Trophoblast cell (in vitro differentiated cells and primary cell): ENCODE measurements around the gene FOXD1.

Experiments used
- DNase-seq, 2 donors: peaks; one replicate each; pipeline ENCODE4 v3.0.0-alpha.2; 2016
- H2AFZ ChIP-seq: 2 replicates; pipeline ENCODE4 v1.6.1; 2013; ENCODE audit warnings: low read length, moderate library complexity, mild to moderate bottlenecking; ENCODE audit not compliant: insufficient read depth, poor library complexity
- H2AK5ac ChIP-seq: 2 replicates; pipeline ENCODE4 v1.6.1; 2013; ENCODE audit warnings: mild to moderate bottlenecking, low read length
- H2BK120ac ChIP-seq: 2 replicates; pipeline ENCODE4 v1.6.1; 2013; ENCODE audit warnings: low read length, mild to moderate bottlenecking, moderate library complexity; ENCODE audit not compliant: insufficient read depth, poor library complexity
- H2BK12ac ChIP-seq: 2 replicates; pipeline ENCODE4 v1.6.1; 2013; ENCODE audit warnings: mild to moderate bottlenecking, low read length, moderate library complexity
- H2BK5ac ChIP-seq: 2 replicates; pipeline ENCODE4 v1.6.1; 2013; ENCODE audit warnings: low read length, low read depth, moderate library complexity, mild to moderate bottlenecking; ENCODE audit not compliant: poor library complexity
- H3K14ac ChIP-seq: 2 replicates; pipeline ENCODE4 v1.6.1; 2013; ENCODE audit warnings: mild to moderate bottlenecking, low read length
- H3K18ac ChIP-seq: 2 replicates; pipeline ENCODE4 v1.6.1; 2013; ENCODE audit warnings: mild to moderate bottlenecking, low read length
- H3K23ac ChIP-seq: 2 replicates; pipeline ENCODE4 v1.6.1; 2013; ENCODE audit warnings: low read length
- H3K27ac ChIP-seq: 2 replicates; pipeline ENCODE4 v1.5.1; 2013; ENCODE audit warnings: low read depth, mild to moderate bottlenecking, inconsistent platforms, low read length, moderate library complexity
- H3K27me3 ChIP-seq: 2 replicates; pipeline ENCODE4 v1.6.1; 2013; ENCODE audit warnings: inconsistent platforms, mild to moderate bottlenecking, low read length, moderate library complexity; ENCODE audit not compliant: insufficient read depth
- H3K36me3 ChIP-seq, 2 experiments: 1 replicate in 1 of 2; 2 replicates in 1 of 2; pipeline ENCODE4 v1.6.1; 2013; ENCODE audit warnings: low read length in 2 of 2, mild to moderate bottlenecking in 2 of 2, moderate library complexity in 1 of 2; ENCODE audit not compliant: insufficient read depth in 2 of 2, control insufficient read depth in 1 of 2
- H3K4ac ChIP-seq: 2 replicates; pipeline ENCODE4 v1.6.1; 2013; ENCODE audit warnings: low read depth, mild to moderate bottlenecking, low read length, moderate library complexity
- H3K4me1 ChIP-seq, 2 experiments: 1 replicate in 1 of 2; 2 replicates in 1 of 2; pipeline ENCODE4 v1.6.1; 2013; ENCODE audit warnings: low read length in 2 of 2, mild to moderate bottlenecking in 2 of 2, moderate library complexity in 1 of 2; ENCODE audit not compliant: insufficient read depth in 2 of 2, control insufficient read depth in 1 of 2
- H3K4me2 ChIP-seq: 2 replicates; pipeline ENCODE4 v1.6.1; 2013; ENCODE audit warnings: inconsistent platforms, mild to moderate bottlenecking, low read length, moderate library complexity
- H3K4me3 ChIP-seq: 2 replicates; pipeline ENCODE4 v1.5.1; 2013; ENCODE audit warnings: mild to moderate bottlenecking, low read depth, low read length, inconsistent platforms
- H3K79me1 ChIP-seq: one replicate; pipeline ENCODE4 v1.6.1; 2013; ENCODE audit warnings: low read length
- H3K79me2 ChIP-seq: 2 replicates; pipeline ENCODE4 v1.6.1; 2013; ENCODE audit warnings: low read length, mild to moderate bottlenecking; ENCODE audit not compliant: control insufficient read depth, insufficient read depth, poor library complexity
- H3K9ac ChIP-seq: 2 replicates; pipeline ENCODE4 v1.6.1; 2013; ENCODE audit warnings: mild to moderate bottlenecking, low read length
- H3K9me3 ChIP-seq: 2 replicates; pipeline ENCODE4 v1.6.1; 2013; ENCODE audit warnings: low read depth, mild to moderate bottlenecking, control low read depth, inconsistent platforms, low read length; ENCODE audit not compliant: insufficient read depth
- H4K12ac ChIP-seq: 2 replicates; pipeline ENCODE4 v1.6.1; 2013; ENCODE audit warnings: low read depth, mild to moderate bottlenecking, low read length, moderate library complexity
- H4K8ac ChIP-seq: 2 replicates; pipeline ENCODE4 v1.6.1; 2013; ENCODE audit warnings: low read depth, mild to moderate bottlenecking, low read length, moderate library complexity
- H4K91ac ChIP-seq: one replicate; pipeline ENCODE4 v1.6.1; 2013; ENCODE audit warnings: low read depth, mild to moderate bottlenecking, low read length, moderate library complexity
- WGBS: extraction: QIAGEN DNeasy Blood & Tissue Kit; methylation state at CpG from one replicate; pipeline ENCODE4 v1.1.7; 2013; ENCODE audit warnings: missing lambda C conversion rate; ENCODE audit not compliant: insufficient read length, insufficient coverage; ENCODE audit errors: extremely low coverage; 5-methylcytosine and 5-hydroxymethylcytosine counted together

FOXD1 gene

GRCh38 chr5:73417303-73418034 is 31.1 kb downstream of the FOXD1 start:
- no peak overlapping the region for H2BK5ac ChIP-seq
- no peak overlapping the region for H4K91ac ChIP-seq
- H3K4me1 ChIP-seq, result peaks cover 4 to 8% of the 10 kb centered on the region in 2 experiments
- H3K4me2 ChIP-seq, result no peak overlapping the region
- no peak overlapping the region for H2BK120ac ChIP-seq
- H4K8ac ChIP-seq, result no peak overlapping the region
- H4K12ac ChIP-seq, result no peak overlapping the region
- peaks cover 41% of the 10 kb centered on the region for H3K27me3 ChIP-seq
- H3K27ac ChIP-seq, result no peak overlapping the region
- no peak overlapping the region for H2AK5ac ChIP-seq
- H3K79me1 ChIP-seq, result no peaks in the 10 kb centered on the region
- no peak overlapping the region for H2BK12ac ChIP-seq
- no CpG with 5 or more reads among the region's 10 CpGs for WGBS
- no peak overlapping the region for H3K18ac ChIP-seq
- no peak overlapping the region for H3K14ac ChIP-seq
- H3K79me2 ChIP-seq, result no peaks in the 10 kb centered on the region
- H3K23ac ChIP-seq, result no peak overlapping the region
- H3K4me3 ChIP-seq, result no peak overlapping the region
- DNase-seq, result no peak
- no peak overlapping the region for H2AFZ ChIP-seq
- H3K9ac ChIP-seq, result no peak overlapping the region
- H3K4ac ChIP-seq, result no peak overlapping the region
- peaks cover 4% of the 10 kb centered on the region for H3K9me3 ChIP-seq
- H3K36me3 ChIP-seq, result no peaks in the 10 kb centered on the region

DNA sequence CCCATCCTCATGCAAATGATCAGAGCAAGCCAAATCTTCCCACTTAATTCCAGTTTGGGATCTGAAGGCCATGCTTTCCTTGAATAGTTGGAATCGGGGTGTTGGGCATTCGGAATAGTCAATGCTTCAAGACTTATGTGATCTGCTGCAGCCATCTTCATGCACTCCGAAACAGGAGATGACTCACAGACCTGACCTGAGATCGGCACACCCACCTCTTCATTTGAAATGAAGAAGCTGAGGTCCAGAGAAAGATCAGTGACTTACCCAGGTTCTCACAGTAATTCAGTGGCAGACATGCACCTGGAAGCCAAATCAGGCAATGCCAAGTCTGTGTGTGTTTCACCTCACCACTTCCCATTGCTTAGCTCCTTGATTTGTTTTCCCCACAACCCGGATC is 33.0 kb downstream of the FOXD1 start:
- H3K9me3 ChIP-seq, result peaks cover 4% of the 10 kb centered on the region
- DNase-seq, result no peak
- no peak overlapping the region for H2BK12ac ChIP-seq
- no peak overlapping the region for H3K4ac ChIP-seq
- H3K9ac ChIP-seq, result no peak overlapping the region
- H4K12ac ChIP-seq, result no peak overlapping the region
- no peaks in the 10 kb centered on the region for H3K36me3 ChIP-seq
- H3K14ac ChIP-seq, result no peak overlapping the region
- no peak overlapping the region for H2BK5ac ChIP-seq
- no peak overlapping the region for H3K23ac ChIP-seq
- no peaks in the 10 kb centered on the region for H3K79me2 ChIP-seq
- no peak overlapping the region for H4K91ac ChIP-seq
- H2BK120ac ChIP-seq, result no peak overlapping the region
- peaks cover 33% of the 10 kb centered on the region for H3K27me3 ChIP-seq
- H3K4me1 ChIP-seq, result peaks cover 4 to 8% of the 10 kb centered on the region in 2 experiments
- no peak overlapping the region for H3K4me3 ChIP-seq
- no peak overlapping the region for H4K8ac ChIP-seq
- H3K27ac ChIP-seq, result no peak overlapping the region
- WGBS, result no CpG with 5 or more reads among the region's 5 CpGs
- H3K18ac ChIP-seq, result no peak overlapping the region
- no peak overlapping the region for H2AFZ ChIP-seq
- no peak overlapping the region for H3K4me2 ChIP-seq
- H3K79me1 ChIP-seq, result no peaks in the 10 kb centered on the region
- no peak overlapping the region for H2AK5ac ChIP-seq

- H2AFZ ChIP-seq, result no peak overlapping the region
- WGBS, result no CpG with 5 or more reads among the region's 2 CpGs
These were observed 33.4 kb downstream of the FOXD1 start for GRCh38 chr5:73415171-73415570.

DNA sequence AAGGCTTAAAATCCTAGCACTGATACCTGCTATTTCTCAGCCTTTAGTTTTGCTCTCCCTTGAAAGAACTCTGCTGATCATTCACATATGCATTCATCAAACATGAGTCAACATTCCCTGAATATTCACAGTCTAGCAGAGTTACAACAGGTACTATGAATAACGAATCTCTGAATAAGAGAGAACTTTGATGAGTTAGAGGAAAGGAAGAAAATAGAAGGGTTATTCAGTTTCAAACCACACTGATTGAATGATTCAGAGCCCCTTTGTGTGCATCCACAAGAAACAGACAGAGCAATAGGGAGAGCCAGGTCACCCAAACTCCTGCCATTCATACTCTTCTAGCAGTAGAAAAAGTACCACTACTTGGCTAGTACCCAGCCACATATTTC is 36.0 kb downstream of the FOXD1 start:
- no peak overlapping the region for H3K23ac ChIP-seq
- no peak overlapping the region for H2BK120ac ChIP-seq
- H3K27me3 ChIP-seq, result peaks cover 2% of the 10 kb centered on the region
- no peak overlapping the region for H3K9ac ChIP-seq
- no peak overlapping the region for H3K14ac ChIP-seq
- no peak overlapping the region for H3K27ac ChIP-seq
- H2AFZ ChIP-seq, result no peak overlapping the region
- H3K9me3 ChIP-seq, result no peaks in the 10 kb centered on the region
- H4K91ac ChIP-seq, result no peak overlapping the region
- DNase-seq, result peak in 1 of 2 donors; percentile 72
- no peak overlapping the region for H3K18ac ChIP-seq
- no peak overlapping the region for H3K4ac ChIP-seq
- H3K4me3 ChIP-seq, result no peak overlapping the region
- H3K4me2 ChIP-seq, result no peak overlapping the region
- no peaks in the 10 kb centered on the region for H3K79me2 ChIP-seq
- WGBS, result no CpG with 5 or more reads among the region's 1 CpG
- no peaks in the 10 kb centered on the region for H3K36me3 ChIP-seq
- no peak overlapping the region for H2BK5ac ChIP-seq
- H3K79me1 ChIP-seq, result no peaks in the 10 kb centered on the region
- H4K8ac ChIP-seq, result no peak overlapping the region
- H2BK12ac ChIP-seq, result no peak overlapping the region
- H3K4me1 ChIP-seq, result no peaks in the 10 kb centered on the region
- no peak overlapping the region for H4K12ac ChIP-seq
- H2AK5ac ChIP-seq, result no peak overlapping the region

More at GRCh38 chr5:73415171-73415570, 33.4 kb downstream of the FOXD1 start:
- H3K23ac ChIP-seq, result no peak overlapping the region
- no peaks in the 10 kb centered on the region for H3K79me2 ChIP-seq
- no peak for DNase-seq
- H4K91ac ChIP-seq, result no peak overlapping the region
- H3K14ac ChIP-seq, result no peak overlapping the region
- H3K4me2 ChIP-seq, result no peak overlapping the region
- no peaks in the 10 kb centered on the region for H3K79me1 ChIP-seq
- H2BK12ac ChIP-seq, result no peak overlapping the region
- H3K9ac ChIP-seq, result no peak overlapping the region
- H4K12ac ChIP-seq, result no peak overlapping the region
- no peak overlapping the region for H4K8ac ChIP-seq
- H3K27me3 ChIP-seq, result peaks cover 28% of the 10 kb centered on the region
- no peak overlapping the region for H3K4ac ChIP-seq
- H2AK5ac ChIP-seq, result no peak overlapping the region
- H3K4me1 ChIP-seq, result peaks cover 4 to 7% of the 10 kb centered on the region in 2 experiments
- H2BK120ac ChIP-seq, result no peak overlapping the region
- no peaks in the 10 kb centered on the region for H3K36me3 ChIP-seq
- no peak overlapping the region for H3K18ac ChIP-seq
- H3K9me3 ChIP-seq, result peaks cover 4% of the 10 kb centered on the region
- H3K27ac ChIP-seq, result no peak overlapping the region
- H2BK5ac ChIP-seq, result no peak overlapping the region
- H3K4me3 ChIP-seq, result no peak overlapping the region
